ENCODE results near the gene SPOCK2.

- TF ChIP-seq, protein P1, sequence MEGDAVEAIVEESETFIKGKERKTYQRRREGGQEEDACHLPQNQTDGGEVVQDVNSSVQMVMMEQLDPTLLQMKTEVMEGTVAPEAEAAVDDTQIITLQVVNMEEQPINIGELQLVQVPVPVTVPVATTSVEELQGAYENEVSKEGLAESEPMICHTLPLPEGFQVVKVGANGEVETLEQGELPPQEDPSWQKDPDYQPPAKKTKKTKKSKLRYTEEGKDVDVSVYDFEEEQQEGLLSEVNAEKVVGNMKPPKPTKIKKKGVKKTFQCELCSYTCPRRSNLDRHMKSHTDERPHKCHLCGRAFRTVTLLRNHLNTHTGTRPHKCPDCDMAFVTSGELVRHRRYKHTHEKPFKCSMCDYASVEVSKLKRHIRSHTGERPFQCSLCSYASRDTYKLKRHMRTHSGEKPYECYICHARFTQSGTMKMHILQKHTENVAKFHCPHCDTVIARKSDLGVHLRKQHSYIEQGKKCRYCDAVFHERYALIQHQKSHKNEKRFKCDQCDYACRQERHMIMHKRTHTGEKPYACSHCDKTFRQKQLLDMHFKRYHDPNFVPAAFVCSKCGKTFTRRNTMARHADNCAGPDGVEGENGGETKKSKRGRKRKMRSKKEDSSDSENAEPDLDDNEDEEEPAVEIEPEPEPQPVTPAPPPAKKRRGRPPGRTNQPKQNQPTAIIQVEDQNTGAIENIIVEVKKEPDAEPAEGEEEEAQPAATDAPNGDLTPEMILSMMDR (IDR thresholded peaks at IDR 0.05), result no peak
- TF ChIP-seq POLR2A (IDR thresholded peaks at IDR 0.05), result no peak
Observed at GRCh38 chr10:72020914-72021809, 67.2 kb downstream of the SPOCK2 start.
